Activated CD4-positive, alpha-beta memory T cell treated with anti-CD3 and anti-CD28 coated beads, Interleukin-2, amount 10 ng/mL, durations not matched to agents 7 days and 5 days (primary cell): ENCODE results near the gene TMEM181. TPM values are rescaled to one million over a fixed set of nuclear protein-coding genes. Genes with fewer than 3 reads are reported as not detected.
"Not testable (repeated sequence)": the region's sequence is repeated elsewhere in the genome, so short reads cannot be mapped to it uniquely, and the experiment has no call there.

Source experiments
- CTCF ChIA-PET: fragments of 350-600 bp; sonication (Branson Sonifier 250); formaldehyde crosslinking; loops from one replicate; lab custom pipeline; 2021; ENCODE audit warnings: antibody characterized with exemption, inconsistent platforms; lab: Charles Lee
- POLR2A ChIA-PET: fragments of 350-600 bp; sonication (Branson Sonifier 250); formaldehyde crosslinking; loops from one replicate; lab custom pipeline; 2021; ENCODE audit warnings: antibody characterized with exemption; lab: Charles Lee
- DNase-seq: peaks from one replicate; pipeline ENCODE4 v3.0.0-alpha.2; 2020
- H3K27ac Mint-ChIP-seq: one replicate; pipeline ENCODE4 v1.8.0; 2021; ENCODE audit warnings: mild to moderate bottlenecking, mixed read lengths
- H3K27me3 Mint-ChIP-seq: one replicate; pipeline ENCODE4 v1.8.0; 2021; ENCODE audit warnings: mixed read lengths
- H3K36me3 Mint-ChIP-seq: one replicate; pipeline ENCODE4 v1.8.0; 2021; ENCODE audit warnings: low read depth, mixed read lengths
- H3K4me1 Mint-ChIP-seq: one replicate; pipeline ENCODE4 v1.8.0; 2021; ENCODE audit warnings: mixed read lengths
- H3K4me3 Mint-ChIP-seq: one replicate; pipeline ENCODE4 v1.8.0; 2021; ENCODE audit warnings: mild to moderate bottlenecking, mixed read lengths
- H3K9me3 Mint-ChIP-seq: one replicate; pipeline ENCODE4 v1.8.0; 2021; ENCODE audit warnings: mixed read lengths
- total RNA-seq, 2 experiments: library from RNA; stranded (reverse); gene quantifications; one replicate each; pipeline ENCODE4 v1.2.3, GENCODE V29; 2021

The TMEM181 gene
- total RNA-seq, 2 experiments from 2014 or later, result 20.2 to 20.5 TPM

GRCh38 chr6:158591134-158591809, 31.4 kb downstream of the TMEM181 start:
- Mint-ChIP-seq H3K27me3 (no peaks in the 10 kb centered on the region), H3K27ac (no peak overlapping the region), H3K9me3 (no peaks in the 10 kb centered on the region), H3K4me3 (no peak overlapping the region), H3K4me1 (no peaks in the 10 kb centered on the region), H3K36me3 (peaks cover 82% of the 10 kb centered on the region)
- no peak for DNase-seq
- POLR2A ChIA-PET, result interaction anchor here (1.3 to 1.8 kb wide), 2 partner anchors 24 to 53 kb away, joined by 3 to 4 read pairs; partner anchors contain the start of gene DYNLT1
- CTCF ChIA-PET, result interaction anchor here (1.2 kb wide), 1 partner anchor 100 kb away, joined by 3 read pairs; no protein-coding TSS in a partner anchor

DNA sequence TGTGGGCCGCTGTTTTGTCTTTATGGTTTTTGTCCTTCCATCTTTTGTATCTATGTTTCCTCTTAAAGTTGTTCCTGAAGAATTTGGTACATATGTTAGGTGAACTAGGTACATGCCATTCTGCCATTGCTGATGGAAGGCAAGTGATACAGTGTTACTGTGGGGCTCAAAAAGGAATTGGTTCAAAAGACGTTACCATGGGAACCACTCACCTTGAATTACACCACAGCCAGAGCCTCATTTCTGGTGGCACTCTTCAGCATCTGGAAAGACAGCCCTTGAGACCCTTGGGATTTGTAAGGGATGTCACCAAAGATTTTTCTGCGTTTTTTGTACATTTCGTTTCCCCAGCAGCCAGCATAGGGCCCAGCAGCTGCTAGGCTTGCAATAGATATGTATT, 31.9 kb downstream of the TMEM181 start:
- peaks cover 80% of the 10 kb centered on the region for H3K36me3 Mint-ChIP-seq
- CTCF ChIA-PET, result interaction anchor here (1.2 kb wide), 2 partner anchors 100 to 371 kb away, joined by 3 read pairs; no protein-coding TSS in a partner anchor
- H3K27ac Mint-ChIP-seq, result no peak overlapping the region
- POLR2A ChIA-PET, result interaction anchor here (1.3 kb wide), 1 partner anchor 52 kb away, joined by 3 read pairs; the partner anchor contains the start of gene DYNLT1
- no peaks in the 10 kb centered on the region for H3K27me3 Mint-ChIP-seq
- no peak for DNase-seq
- no peaks in the 10 kb centered on the region for H3K4me1 Mint-ChIP-seq
- no peak overlapping the region for H3K4me3 Mint-ChIP-seq
- H3K9me3 Mint-ChIP-seq, result no peaks in the 10 kb centered on the region

- DNase-seq, result no peak
- ChIA-PET POLR2A (no interaction called here), CTCF (interaction anchor here (1.7 to 2.2 kb wide), 2 partner anchors 26 to 380 kb away, joined by 7 to 12 read pairs; no protein-coding TSS in a partner anchor)
- no peaks in the 10 kb centered on the region for H3K4me1 Mint-ChIP-seq
- no peaks in the 10 kb centered on the region for H3K9me3 Mint-ChIP-seq
- no peaks in the 10 kb centered on the region for H3K27me3 Mint-ChIP-seq
- H3K4me3 Mint-ChIP-seq, result no peak overlapping the region
- H3K36me3 Mint-ChIP-seq, result peaks cover 77% of the 10 kb centered on the region
- no peak overlapping the region for H3K27ac Mint-ChIP-seq
Measured at GRCh38 chr6:158593670-158594069, 33.8 kb downstream of the TMEM181 start.

DNA sequence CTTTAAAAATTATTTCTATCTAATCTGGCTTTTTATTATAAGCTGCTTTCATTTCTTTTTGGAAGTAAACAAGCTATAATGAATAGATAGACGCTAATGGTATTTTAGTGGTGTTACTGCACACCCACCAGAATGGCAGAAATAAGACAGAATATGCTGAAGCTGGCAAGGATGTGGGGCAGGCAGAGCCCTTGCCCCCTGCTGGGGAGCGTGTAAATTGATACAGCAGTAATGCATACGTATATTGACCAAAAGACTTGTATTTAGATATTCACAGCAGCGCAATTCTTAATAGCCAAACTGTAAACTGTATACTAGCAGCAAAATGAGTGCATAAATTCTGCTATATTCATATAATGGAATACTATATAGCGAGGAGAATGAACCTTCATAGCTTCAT, 35.3 kb downstream of the TMEM181 start:
- Mint-ChIP-seq H3K4me1 (no peaks in the 10 kb centered on the region), H3K27me3 (no peaks in the 10 kb centered on the region), H3K4me3 (no peak overlapping the region), H3K36me3 (peaks cover 71% of the 10 kb centered on the region), H3K27ac (no peak overlapping the region), H3K9me3 (no peaks in the 10 kb centered on the region)
- POLR2A ChIA-PET, result interaction anchor here (0.8 to 1.2 kb wide), 3 partner anchors 27 to 36 kb away, joined by 3 to 4 read pairs (median 3); partner anchors contain the start of gene TMEM181
- CTCF ChIA-PET, result interaction anchor here (0.9 to 2.2 kb wide), 6 partner anchors 13 to 381 kb away, joined by 3 to 12 read pairs (median 6); no protein-coding TSS in a partner anchor
- no peak for DNase-seq

DNA sequence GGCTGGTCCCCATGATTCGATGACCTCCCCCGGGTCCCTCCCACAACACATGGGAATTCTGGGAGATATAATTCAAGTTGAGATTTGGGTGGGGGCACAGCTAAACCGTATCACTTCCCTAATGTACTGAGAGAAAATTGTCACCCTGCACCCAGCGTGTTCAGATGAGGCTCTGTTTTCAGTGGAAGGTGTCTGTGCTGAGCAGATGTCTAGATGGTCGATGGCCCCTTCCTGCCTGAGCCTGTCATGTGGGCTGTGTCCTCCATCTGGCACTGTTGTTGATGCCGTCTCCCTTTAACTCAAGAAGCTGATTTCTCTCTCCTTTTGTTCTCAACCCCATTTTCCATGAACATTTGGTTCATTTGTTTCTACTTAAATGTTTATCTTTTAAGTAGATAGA, 37.0 kb downstream of the TMEM181 start:
- ChIA-PET CTCF (no interaction called here), POLR2A (no interaction called here)
- DNase-seq, result no peak
- Mint-ChIP-seq H3K4me3 (no peak overlapping the region), H3K36me3 (peaks cover 58% of the 10 kb centered on the region), H3K27me3 (no peaks in the 10 kb centered on the region), H3K27ac (no peak overlapping the region), H3K4me1 (no peaks in the 10 kb centered on the region), H3K9me3 (no peaks in the 10 kb centered on the region)

GRCh38 chr6:158597565-158597964, 37.7 kb downstream of the TMEM181 start:
- DNase-seq, result no peak
- CTCF ChIA-PET, result no interaction called here
- no peak overlapping the region for H3K27ac Mint-ChIP-seq
- no peaks in the 10 kb centered on the region for H3K4me1 Mint-ChIP-seq
- H3K36me3 Mint-ChIP-seq, result peaks cover 55% of the 10 kb centered on the region
- H3K9me3 Mint-ChIP-seq, result no peaks in the 10 kb centered on the region
- no peaks in the 10 kb centered on the region for H3K27me3 Mint-ChIP-seq
- no peak overlapping the region for H3K4me3 Mint-ChIP-seq
- POLR2A ChIA-PET, result no interaction called here

DNA sequence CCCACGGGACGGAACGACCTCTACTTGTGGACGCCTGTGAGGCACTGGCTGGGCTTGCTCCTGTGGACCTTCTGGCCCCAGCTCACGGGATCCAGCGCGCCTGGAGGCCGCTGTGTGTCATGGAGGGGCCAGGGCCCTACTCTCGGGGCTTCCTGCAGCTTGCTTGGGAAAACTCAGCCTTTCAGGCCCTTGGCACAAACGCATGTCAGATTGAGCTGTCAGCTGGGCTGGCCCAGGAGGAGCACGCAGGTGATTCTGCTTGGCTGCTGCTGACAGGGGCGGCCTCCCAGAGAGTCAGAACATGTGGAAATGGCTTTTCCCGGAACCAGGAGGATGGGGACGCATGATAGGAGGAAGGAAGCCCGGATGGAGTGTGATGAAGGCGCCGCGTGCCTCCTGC, 39.7 kb downstream of the TMEM181 start:
- CTCF ChIA-PET, result interaction anchor here (1.6 kb wide), 1 partner anchor 379 kb away, joined by 5 read pairs; no protein-coding TSS in a partner anchor
- Mint-ChIP-seq H3K27ac (no peak overlapping the region), H3K4me3 (no peak overlapping the region), H3K4me1 (peaks cover 3% of the 10 kb centered on the region), H3K27me3 (no peaks in the 10 kb centered on the region), H3K36me3 (peaks cover 47% of the 10 kb centered on the region), H3K9me3 (no peaks in the 10 kb centered on the region)
- DNase-seq, result no peak
- POLR2A ChIA-PET, result no interaction called here

DNA sequence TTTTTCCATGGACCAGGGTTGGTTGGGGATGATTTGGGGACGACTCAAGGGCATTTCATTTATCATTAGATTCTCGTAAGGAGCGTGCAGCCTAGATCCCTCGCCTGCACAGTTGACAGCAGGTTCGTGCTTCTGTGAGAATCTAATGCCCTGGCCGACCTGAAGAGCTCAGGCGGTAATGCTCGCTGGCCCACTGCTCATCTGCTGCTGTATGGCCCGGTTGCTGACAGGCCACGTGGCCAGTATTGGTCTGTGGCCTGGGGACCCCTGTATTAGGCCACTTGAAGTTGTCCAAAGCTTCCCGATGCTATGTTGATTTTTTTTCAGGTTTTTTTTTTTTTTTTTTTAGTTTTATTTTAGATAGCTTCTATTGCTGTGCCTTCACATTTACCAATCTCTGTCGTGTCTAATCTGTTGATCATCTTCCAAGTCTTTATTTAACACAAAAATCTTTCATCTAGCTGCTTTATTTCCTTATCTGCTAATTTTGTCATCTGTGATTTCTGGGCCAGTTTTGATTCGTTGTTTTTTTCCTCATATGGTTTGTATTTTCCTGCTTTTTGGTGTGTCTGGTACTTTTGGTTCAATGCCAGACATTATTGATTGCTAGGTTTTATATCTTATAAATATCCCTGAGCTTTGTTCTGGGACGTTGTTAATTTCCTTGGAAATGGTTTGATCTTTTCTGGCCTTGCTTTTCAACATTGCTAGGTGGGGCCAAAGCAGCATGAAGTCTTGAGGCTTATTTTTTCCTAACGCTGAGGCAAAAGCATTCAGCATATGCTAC, 43.6 kb downstream of the TMEM181 start:
- CTCF ChIA-PET, result interaction anchor here (0.7 to 4.9 kb wide), 6 partner anchors 40 to 406 kb away, joined by 3 to 37 read pairs (median 3); no protein-coding TSS in a partner anchor
- DNase-seq, result no peak
- Mint-ChIP-seq H3K27me3 (no peaks in the 10 kb centered on the region), H3K9me3 (no peaks in the 10 kb centered on the region), H3K4me1 (peaks cover 7% of the 10 kb centered on the region), H3K4me3 (no peak overlapping the region), H3K27ac (no peak overlapping the region), H3K36me3 (peaks cover 45% of the 10 kb centered on the region)
- POLR2A ChIA-PET, result interaction anchor here (0.8 to 1.3 kb wide), 2 partner anchors 35 to 41 kb away, joined by 3 to 4 read pairs; partner anchors contain the start of gene DYNLT1

DNA sequence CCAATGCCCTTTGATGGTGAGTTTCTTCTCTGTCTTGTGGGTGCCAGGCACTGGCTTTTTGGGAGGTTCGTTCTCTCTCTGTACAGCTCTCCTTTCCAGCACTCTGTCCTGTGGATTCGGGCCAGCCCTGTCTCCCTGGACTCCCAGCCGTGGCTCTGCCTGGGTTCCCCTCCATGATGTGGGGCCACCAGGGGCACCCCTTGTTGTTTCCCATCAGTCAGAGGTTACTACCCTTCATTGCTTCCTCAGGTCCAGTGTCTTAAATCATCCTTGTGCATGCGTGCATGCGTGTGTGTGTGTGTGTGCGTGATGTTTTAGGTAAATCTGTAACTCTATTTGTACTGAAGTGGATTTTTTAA, 44.1 kb downstream of the TMEM181 start:
- Mint-ChIP-seq H3K9me3 (no peaks in the 10 kb centered on the region), H3K4me3 (no peak overlapping the region), H3K27me3 (no peaks in the 10 kb centered on the region), H3K36me3 (peaks cover 46% of the 10 kb centered on the region), H3K27ac (no peak overlapping the region), H3K4me1 (peaks cover 7% of the 10 kb centered on the region)
- POLR2A ChIA-PET, result interaction anchor here (0.8 to 1.3 kb wide), 2 partner anchors 36 to 41 kb away, joined by 3 to 4 read pairs; partner anchors contain the start of gene DYNLT1
- CTCF ChIA-PET, result interaction anchor here (0.7 to 4.9 kb wide), 7 partner anchors 40 to 390 kb away, joined by 3 to 37 read pairs (median 3); no protein-coding TSS in a partner anchor
- DNase-seq, result no peak

- no peak overlapping the region for H3K27ac Mint-ChIP-seq
- H3K27me3 Mint-ChIP-seq, result no peaks in the 10 kb centered on the region
- H3K4me1 Mint-ChIP-seq, result peaks cover 7% of the 10 kb centered on the region
- DNase-seq, result peak; percentile 60
- H3K36me3 Mint-ChIP-seq, result peaks cover 52% of the 10 kb centered on the region
- ChIA-PET POLR2A (interaction anchor here (1.0 to 1.2 kb wide), 2 partner anchors 41 to 86 kb away, joined by 3 read pairs; no protein-coding TSS in a partner anchor), CTCF (interaction anchor here (0.8 to 4.9 kb wide), 9 partner anchors 21 to 394 kb away, joined by 3 to 37 read pairs (median 3); partner anchors contain the start of gene DYNLT1)
- no peak overlapping the region for H3K4me3 Mint-ChIP-seq
- no peaks in the 10 kb centered on the region for H3K9me3 Mint-ChIP-seq
Measured at GRCh38 chr6:158605266-158605878, 45.5 kb downstream of the TMEM181 start.

GRCh38 chr6:158606011-158606410, 46.1 kb downstream of the TMEM181 start:
- ChIA-PET POLR2A (interaction anchor here (1.2 kb wide), 1 partner anchor 86 kb away, joined by 3 read pairs; no protein-coding TSS in a partner anchor), CTCF (interaction anchor here (1.2 to 4.9 kb wide), 3 partner anchors 51 to 392 kb away, joined by 3 to 37 read pairs (median 21); no protein-coding TSS in a partner anchor)
- not testable (repeated sequence) for H3K4me1 Mint-ChIP-seq, H3K9me3 Mint-ChIP-seq, H3K27ac Mint-ChIP-seq, H3K27me3 Mint-ChIP-seq, DNase-seq, H3K4me3 Mint-ChIP-seq
- H3K36me3 Mint-ChIP-seq, result peaks cover 55% of the 10 kb centered on the region

GRCh38 chr6:158606935-158607334, 47.0 kb downstream of the TMEM181 start:
- Mint-ChIP-seq H3K27me3 (no peaks in the 10 kb centered on the region), H3K4me1 (peaks cover 7% of the 10 kb centered on the region), H3K27ac (no peak overlapping the region), H3K9me3 (no peaks in the 10 kb centered on the region), H3K36me3 (peaks cover 61% of the 10 kb centered on the region), H3K4me3 (no peak overlapping the region)
- CTCF ChIA-PET, result interaction anchor here (2.8 to 4.9 kb wide), 2 partner anchors 386 to 393 kb away, joined by 21 to 37 read pairs; no protein-coding TSS in a partner anchor
- no peak for DNase-seq
- POLR2A ChIA-PET, result no interaction called here
